Naive thymus-derived CD8-positive, alpha-beta T cell (primary cell): Measurements from ENCODE around the gene PRAMEF13. TPM values are rescaled to one million over a fixed set of nuclear protein-coding genes. Genes with fewer than 3 reads are reported as not detected.
A peak's percentile ranks its signal among the peaks of the same experiment; 100 is the strongest.
"Not testable (repeated sequence)": the region's sequence is repeated elsewhere in the genome, so short reads cannot be mapped to it uniquely, and the experiment has no call there.

ENCODE experiments used
- ATAC-seq, 2 donors: fragments of 150-1000 bp; cut with Tn5 transposase in 1 of 2; sonication (Bioruptor Pico), chemical (Tn5 transposase) in 1 of 2; 1 replicate in 1 of 2; 2 replicates in 1 of 2; pipeline ENCODE4 v1.10.0; 2021; ENCODE audit warnings: mild to moderate bottlenecking in 2 of 2, moderate library complexity in 2 of 2
- POLR2A ChIA-PET: fragments of 350-600 bp; sonication (Branson Sonifier 250); formaldehyde crosslinking; loops from one replicate; lab custom pipeline; 2021; ENCODE audit warnings: antibody characterized with exemption; lab: Charles Lee
- DNase-seq, 10 donors: peaks; one replicate each; pipeline versions ENCODE4 v3.0.0 to v3.0.0-alpha.2; 2020 to 2022
- H3K27ac Mint-ChIP-seq, 10 donors: one replicate each; pipeline ENCODE4 v1.8.0; 2020 to 2022; ENCODE audit warnings: mild to moderate bottlenecking in 10 of 10, mixed read lengths in 10 of 10, moderate library complexity in 4 of 10, inconsistent platforms in 1 of 10
- H3K27me3 Mint-ChIP-seq, 5 donors: one replicate each; pipeline ENCODE4 v1.8.0; 2021 to 2022; ENCODE audit warnings: mixed read lengths in 5 of 5
- H3K36me3 Mint-ChIP-seq, 3 donors: one replicate each; pipeline ENCODE4 v1.8.0; 2020 to 2022; ENCODE audit warnings: mixed read lengths in 3 of 3, mild to moderate bottlenecking in 2 of 3, inconsistent platforms in 1 of 3
- H3K4me1 Mint-ChIP-seq, 4 donors: one replicate each; pipeline ENCODE4 v1.8.0; 2021 to 2022; ENCODE audit warnings: mixed read lengths in 4 of 4
- H3K4me3 Mint-ChIP-seq, 10 donors: one replicate each; pipeline ENCODE4 v1.8.0; 2020 to 2022; ENCODE audit warnings: mild to moderate bottlenecking in 10 of 10, mixed read lengths in 10 of 10, moderate library complexity in 6 of 10, inconsistent platforms in 1 of 10
- H3K9me3 Mint-ChIP-seq, 9 donors: one replicate each; pipeline ENCODE4 v1.8.0; 2020 to 2022; ENCODE audit warnings: mixed read lengths in 9 of 9, mild to moderate bottlenecking in 3 of 9, inconsistent platforms in 1 of 9, moderate library complexity in 1 of 9
- polyA plus RNA-seq, 3 donors: library from polyadenylated mRNA; unstranded; fragments of 300-500 nt; fragmentation: Illumina TruSeq; gene quantifications; one replicate each; pipeline ENCODE4 v1.2.3, GENCODE V29; 2021
- total RNA-seq, 8 experiments: library from RNA in 2 of 8; stranded (reverse) in 2 of 8; gene quantifications; one replicate each; pipeline ENCODE4 v1.2.3 and lab custom pipeline; 2021 to 2026

Gene PRAMEF13, protein sequence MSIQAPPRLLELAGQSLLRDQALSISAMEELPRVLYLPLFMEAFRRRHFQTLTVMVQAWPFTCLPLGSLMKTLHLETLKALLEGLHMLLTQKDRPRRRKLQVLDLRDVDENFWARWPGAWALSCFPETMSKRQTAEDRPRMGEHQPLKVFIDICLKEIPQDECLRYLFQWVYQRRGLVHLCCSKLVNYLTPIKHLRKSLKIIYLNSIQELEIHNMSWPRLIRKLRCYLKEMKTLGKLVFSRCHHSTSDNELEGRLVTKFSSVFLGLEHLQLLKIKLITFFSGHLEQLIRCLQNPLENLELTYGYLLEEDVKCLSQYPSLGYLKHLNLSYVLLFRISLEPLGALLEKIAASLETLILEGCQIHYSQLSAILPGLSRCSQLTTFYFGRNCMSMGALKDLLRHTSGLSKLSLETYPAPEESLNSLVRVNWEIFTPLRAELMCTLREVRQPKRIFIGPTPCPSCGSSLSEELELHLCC
- not detected for total RNA-seq
- polyA plus RNA-seq, result not detected
- total RNA-seq (lab: John Stamatoyannopoulos, UW), result 0 reads per million in 6 experiments

- H3K27me3 Mint-ChIP-seq, H3K4me3 Mint-ChIP-seq, H3K9me3 Mint-ChIP-seq, H3K4me1 Mint-ChIP-seq, DNase-seq, ATAC-seq, POLR2A ChIA-PET, H3K27ac Mint-ChIP-seq, H3K36me3 Mint-ChIP-seq: not testable (repeated sequence)
Observed at GRCh38 chr1:13201309-13201708, at the start of gene PRAMEF13. Gene PRAMEF13 (minus strand): TSS chr1:13201409. CDS start chr1:13199589, 1,820 bp downstream.

- H3K4me1 Mint-ChIP-seq, H3K9me3 Mint-ChIP-seq, POLR2A ChIA-PET, H3K27ac Mint-ChIP-seq, H3K36me3 Mint-ChIP-seq, H3K4me3 Mint-ChIP-seq, DNase-seq, ATAC-seq: not testable (repeated sequence)
- H3K27me3 Mint-ChIP-seq, result peaks cover 0 to 12% (median 9%) of the 10 kb centered on the region in 5 donors
Observed at GRCh38 chr1:13247122-13247521, 45.9 kb upstream of the PRAMEF13 start.

DNA sequence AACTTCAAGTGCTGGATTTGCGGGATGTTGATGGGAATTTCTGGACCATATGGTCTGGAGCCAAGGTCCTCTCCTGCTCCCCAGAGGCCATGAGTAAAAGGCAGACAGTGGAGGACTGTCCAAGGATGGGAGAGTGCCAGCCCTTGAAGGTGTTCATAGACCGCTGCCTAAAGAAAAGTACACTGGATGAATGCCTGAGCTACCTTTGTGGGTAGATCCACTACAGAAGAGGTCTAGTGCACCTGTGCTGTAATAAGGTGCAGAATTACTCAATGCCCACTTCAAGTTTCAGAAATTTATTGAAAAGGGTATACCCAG lies 45.3 kb upstream of the PRAMEF13 start:
- H3K4me3 Mint-ChIP-seq, H3K36me3 Mint-ChIP-seq, POLR2A ChIA-PET, H3K9me3 Mint-ChIP-seq, DNase-seq, ATAC-seq, H3K4me1 Mint-ChIP-seq, H3K27ac Mint-ChIP-seq: not testable (repeated sequence)
- peaks cover 0 to 13% (median 9%) of the 10 kb centered on the region in 5 donors for H3K27me3 Mint-ChIP-seq

DNA sequence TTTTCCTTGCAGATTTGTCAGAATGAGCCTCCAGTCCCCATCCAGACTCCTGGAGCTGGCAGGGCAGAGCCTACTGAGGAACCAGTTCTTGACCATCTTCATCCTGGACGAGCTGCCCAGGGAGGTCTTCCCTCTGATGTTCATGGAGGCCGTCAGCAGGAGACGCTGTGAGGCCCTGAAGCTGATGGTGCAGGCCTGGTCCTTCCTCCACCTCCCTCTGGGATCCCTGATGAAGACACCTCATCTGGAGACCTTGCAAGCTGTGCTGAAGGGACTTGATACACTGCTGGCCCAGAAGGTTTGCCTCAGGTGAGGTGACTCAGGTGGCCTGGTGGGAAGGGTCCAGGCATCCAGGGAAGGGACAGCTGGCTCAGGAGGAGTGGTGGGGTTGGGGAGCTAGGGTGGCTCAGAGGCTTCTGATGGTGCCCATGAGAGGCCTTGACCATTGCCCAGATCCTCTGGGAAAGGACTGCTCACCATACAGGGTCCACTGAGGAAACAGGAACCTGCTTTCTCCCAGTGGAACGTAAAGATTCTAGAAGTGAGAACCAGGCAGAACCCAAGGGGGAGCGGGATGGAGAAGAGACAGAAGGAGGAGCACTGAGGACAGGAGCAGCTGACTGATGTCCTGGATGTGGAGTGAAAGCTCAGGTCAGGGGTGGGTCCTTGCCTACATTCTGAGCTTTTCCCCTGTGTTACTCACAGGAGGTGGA lies 44.8 kb upstream of the PRAMEF13 start:
- peaks cover 0 to 13% (median 9%) of the 10 kb centered on the region in 5 donors for H3K27me3 Mint-ChIP-seq
- H3K27ac Mint-ChIP-seq, H3K36me3 Mint-ChIP-seq, H3K9me3 Mint-ChIP-seq, H3K4me1 Mint-ChIP-seq, POLR2A ChIA-PET, H3K4me3 Mint-ChIP-seq, ATAC-seq, DNase-seq: not testable (repeated sequence)

GRCh38 chr1:13243536-13244263 lies 42.5 kb upstream of the PRAMEF13 start:
- H3K36me3 Mint-ChIP-seq, result not testable (repeated sequence)

GRCh38 chr1:13239633-13240032 lies 38.4 kb upstream of the PRAMEF13 start:
- H3K36me3 Mint-ChIP-seq, DNase-seq, H3K27ac Mint-ChIP-seq, H3K4me1 Mint-ChIP-seq, H3K4me3 Mint-ChIP-seq, ATAC-seq, POLR2A ChIA-PET, H3K9me3 Mint-ChIP-seq: not testable (repeated sequence)
- H3K27me3 Mint-ChIP-seq, result peaks cover 0 to 11% (median 3%) of the 10 kb centered on the region in 5 donors

More at GRCh38 chr1:13243536-13244263, 42.5 kb upstream of the PRAMEF13 start:
- H3K9me3 Mint-ChIP-seq, H3K27ac Mint-ChIP-seq, DNase-seq, ATAC-seq, POLR2A ChIA-PET, H3K4me1 Mint-ChIP-seq, H3K4me3 Mint-ChIP-seq: not testable (repeated sequence)
- peaks cover 0 to 13% (median 9%) of the 10 kb centered on the region in 5 donors for H3K27me3 Mint-ChIP-seq

DNA sequence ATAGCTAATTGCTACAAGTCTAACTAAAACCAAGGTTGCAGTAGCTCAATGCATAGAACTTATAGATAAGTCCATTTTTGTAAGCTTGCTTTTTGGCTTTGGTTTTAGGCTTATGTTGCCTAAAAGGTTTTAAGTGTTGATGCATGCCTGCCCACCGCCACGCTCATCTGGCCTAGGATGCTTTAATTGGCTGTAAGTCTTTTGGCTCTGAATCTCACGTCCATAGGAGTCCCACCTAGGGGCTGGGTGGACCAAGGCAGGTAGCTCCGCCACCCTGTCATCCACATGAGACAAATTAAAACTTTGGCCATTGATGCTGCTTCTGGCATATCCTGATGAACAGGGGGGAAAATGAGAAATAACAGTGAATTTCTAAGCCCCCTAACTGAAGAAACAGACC lies 36.4 kb upstream of the PRAMEF13 start:
- H3K27me3 Mint-ChIP-seq, result peaks cover 0 to 11% (median 0%) of the 10 kb centered on the region in 5 donors
- H3K4me1 Mint-ChIP-seq, POLR2A ChIA-PET, H3K36me3 Mint-ChIP-seq, ATAC-seq, DNase-seq, H3K27ac Mint-ChIP-seq, H3K4me3 Mint-ChIP-seq, H3K9me3 Mint-ChIP-seq: not testable (repeated sequence)

- H3K27ac Mint-ChIP-seq, H3K4me3 Mint-ChIP-seq, H3K4me1 Mint-ChIP-seq, ATAC-seq, POLR2A ChIA-PET, H3K36me3 Mint-ChIP-seq, H3K9me3 Mint-ChIP-seq: not testable (repeated sequence)
- DNase-seq, result peak in 1 of 10 donors; percentile 5
- H3K27me3 Mint-ChIP-seq, result peaks cover 4 to 13% (median 7%) of the 10 kb centered on the region in 5 donors
Observed at GRCh38 chr1:13234057-13234456, 32.8 kb upstream of the PRAMEF13 start.

DNA sequence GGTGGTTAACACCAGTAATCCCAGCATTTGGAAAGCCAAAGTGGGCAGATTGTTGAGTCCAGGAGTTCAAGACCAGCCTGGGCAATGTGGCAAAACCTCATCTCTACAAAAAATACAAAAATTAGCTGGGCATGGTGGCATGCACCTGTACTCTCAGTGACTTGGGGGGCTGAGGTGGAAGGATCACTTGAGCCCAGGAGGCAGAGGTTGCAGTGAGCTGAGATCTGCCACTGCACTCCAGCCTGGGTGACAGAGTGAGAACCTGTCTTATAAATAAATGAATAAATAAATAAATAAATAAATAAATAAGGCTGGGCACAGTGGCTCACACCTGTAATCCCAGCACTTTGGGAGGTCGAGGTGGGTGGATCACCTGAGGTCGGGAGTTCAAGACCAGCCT lies 30.8 kb upstream of the PRAMEF13 start:
- H3K36me3 Mint-ChIP-seq, ATAC-seq, POLR2A ChIA-PET, H3K4me1 Mint-ChIP-seq, H3K27ac Mint-ChIP-seq, H3K9me3 Mint-ChIP-seq, H3K4me3 Mint-ChIP-seq: not testable (repeated sequence)
- peaks cover 7 to 12% (median 11%) of the 10 kb centered on the region in 5 donors for H3K27me3 Mint-ChIP-seq
- peak in 1 of 10 donors; percentile 3 for DNase-seq

DNA sequence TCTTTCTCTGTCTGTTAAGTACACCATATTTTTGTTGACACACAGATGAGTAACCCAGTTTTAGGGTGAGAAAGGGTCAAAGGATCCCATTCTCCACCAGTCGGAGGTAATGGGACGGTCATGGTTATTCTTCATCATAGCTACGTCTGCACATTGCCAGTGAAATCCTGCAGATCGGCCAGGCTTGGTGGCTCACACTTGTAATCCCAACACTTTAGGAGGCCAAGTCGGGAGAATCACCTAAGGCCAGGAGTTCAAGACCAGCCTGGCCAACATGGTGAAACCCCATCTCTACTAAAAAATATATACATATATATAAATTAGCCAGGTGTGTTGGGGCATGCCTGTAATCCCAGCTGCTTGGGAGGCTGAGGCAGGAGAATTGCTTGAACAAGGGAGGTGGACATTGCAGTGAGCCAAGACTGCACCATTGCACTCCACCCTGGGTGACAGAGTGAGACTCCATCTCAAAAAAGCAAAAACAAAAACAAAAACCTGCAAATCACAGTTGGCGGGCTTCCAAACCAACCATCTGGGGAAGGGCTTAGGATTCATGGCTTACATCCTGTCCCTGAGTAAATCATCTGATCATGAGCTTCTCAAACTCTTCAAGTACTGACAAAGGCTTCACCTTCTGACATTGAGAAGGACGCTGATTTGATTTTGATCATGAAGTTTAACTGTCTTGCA lies 30.0 kb upstream of the PRAMEF13 start:
- H3K4me1 Mint-ChIP-seq, POLR2A ChIA-PET: not testable (repeated sequence)
- DNase-seq, result peak in 1 of 10 donors; percentile 12

GRCh38 chr1:13230601-13231000 lies 29.4 kb upstream of the PRAMEF13 start:
- H3K36me3 Mint-ChIP-seq, H3K9me3 Mint-ChIP-seq, ATAC-seq, H3K4me1 Mint-ChIP-seq, POLR2A ChIA-PET, H3K27ac Mint-ChIP-seq, H3K4me3 Mint-ChIP-seq: not testable (repeated sequence)
- peaks cover 7 to 19% (median 12%) of the 10 kb centered on the region in 5 donors for H3K27me3 Mint-ChIP-seq
- peak in 1 of 10 donors; percentile 13 for DNase-seq

More for the DNA sequence above, 30.0 kb upstream of the PRAMEF13 start:
- not testable (repeated sequence) for ATAC-seq, H3K4me3 Mint-ChIP-seq, H3K36me3 Mint-ChIP-seq, H3K27ac Mint-ChIP-seq, H3K9me3 Mint-ChIP-seq
- peaks cover 7 to 14% (median 10%) of the 10 kb centered on the region in 5 donors for H3K27me3 Mint-ChIP-seq

DNA sequence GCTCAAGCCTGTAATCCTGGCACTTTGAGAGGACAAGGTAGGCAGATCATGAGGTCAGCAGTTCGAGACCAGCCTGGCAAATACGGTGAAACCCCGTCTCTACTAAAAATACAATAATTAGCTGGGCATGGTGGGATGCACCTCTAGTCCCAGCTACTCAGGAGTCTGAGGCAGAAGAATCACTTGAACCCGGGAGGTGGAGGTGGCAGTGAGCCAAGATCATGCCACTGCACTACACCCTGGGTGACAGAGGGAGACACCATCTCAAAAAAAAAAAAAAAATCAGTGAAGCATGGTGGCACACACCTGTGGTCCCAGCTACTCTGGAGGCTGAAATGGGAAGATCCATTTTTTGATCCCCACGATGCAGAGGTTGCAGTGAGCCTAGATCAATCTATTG lies 28.9 kb upstream of the PRAMEF13 start:
- POLR2A ChIA-PET, ATAC-seq, DNase-seq, H3K4me3 Mint-ChIP-seq, H3K27ac Mint-ChIP-seq, H3K9me3 Mint-ChIP-seq, H3K4me1 Mint-ChIP-seq, H3K36me3 Mint-ChIP-seq: not testable (repeated sequence)
- H3K27me3 Mint-ChIP-seq, result peaks cover 7 to 19% (median 12%) of the 10 kb centered on the region in 5 donors
